ENCODE measurements around the gene UBE4B.

DNA sequence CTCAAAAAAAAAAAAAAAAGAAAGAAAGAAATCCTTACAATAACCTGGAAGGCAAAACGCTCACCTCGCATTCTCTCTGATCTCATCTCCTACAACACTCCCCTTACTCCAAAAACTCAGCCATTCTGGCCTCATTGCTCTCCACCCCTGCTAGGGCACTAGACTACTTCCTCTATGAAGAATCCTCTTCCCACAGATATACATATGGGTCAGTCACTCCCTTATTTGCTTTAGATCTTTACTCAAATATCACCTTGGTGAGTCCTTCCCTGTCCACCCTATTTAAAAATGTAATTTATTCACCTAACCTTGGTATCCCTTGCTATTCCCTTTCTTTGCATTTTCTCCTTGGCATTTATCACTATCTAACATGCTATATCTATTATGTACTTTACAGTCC is 153.0 kb downstream of the UBE4B start:
- TF ChIP-seq CTCF (IDR thresholded peaks at IDR 0.05): no peak
- TF ChIP-seq EZH2 (IDR thresholded peaks at IDR 0.05; ENCODE audit: borderline replicate concordance, insufficient read depth, low read depth, low read length, poor library complexity, severe bottlenecking): no peak

All from B cell (primary cell).